HG03439 (cell line): ENCODE measurements around the gene EEA1.

Experiments used
- ATAC-seq: cut with Tn5 transposase; IDR thresholded peaks from one replicate; pipeline ENCODE4 v1.9.1; 2021; ENCODE audit warnings: mild to moderate bottlenecking, moderate library complexity; ENCODE audit not compliant: unreplicated experiment

The EEA1 gene

GRCh38 chr12:92897844-92898243 lies 31.3 kb downstream of the EEA1 start:
- no peak for ATAC-seq

DNA sequence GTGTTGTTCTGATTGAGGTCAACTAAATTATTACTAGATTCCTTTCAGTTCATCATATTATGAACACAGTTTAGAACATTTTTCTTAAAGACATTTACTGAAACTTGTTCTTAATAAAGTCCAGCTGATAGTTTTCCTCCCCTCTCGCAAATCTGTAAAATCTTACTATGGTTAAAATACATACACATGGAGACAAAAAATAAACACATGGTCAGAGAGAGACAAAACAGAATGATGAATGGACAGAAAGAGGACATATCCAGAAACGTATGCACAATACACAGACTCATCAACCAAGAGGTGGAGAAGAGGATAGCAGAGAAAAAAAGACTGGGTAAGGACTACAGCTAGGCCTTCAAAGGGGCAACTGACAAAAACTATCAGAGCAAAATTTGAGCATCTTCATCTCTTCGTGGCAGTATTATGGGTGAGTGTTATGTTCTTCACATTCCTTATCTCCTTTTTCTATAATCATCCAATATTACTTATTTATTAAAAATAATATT lies 38.4 kb downstream of the EEA1 start:
- ATAC-seq, result no peak

GRCh38 chr12:92886131-92886530 lies 43.0 kb downstream of the EEA1 start:
- no peak for ATAC-seq

GRCh38 chr12:92879698-92880322 lies 49.3 kb downstream of the EEA1 start:
- no peak for ATAC-seq

GRCh38 chr12:92877904-92878303 lies 51.2 kb downstream of the EEA1 start:
- no peak for ATAC-seq

- ATAC-seq, result no peak
Measured at GRCh38 chr12:92876496-92876895, 52.6 kb downstream of the EEA1 start.

- no peak for ATAC-seq
Measured at GRCh38 chr12:92871116-92871515, 58.0 kb downstream of the EEA1 start.

GRCh38 chr12:92866418-92866817 lies 62.7 kb downstream of the EEA1 start:
- ATAC-seq, result no peak

DNA sequence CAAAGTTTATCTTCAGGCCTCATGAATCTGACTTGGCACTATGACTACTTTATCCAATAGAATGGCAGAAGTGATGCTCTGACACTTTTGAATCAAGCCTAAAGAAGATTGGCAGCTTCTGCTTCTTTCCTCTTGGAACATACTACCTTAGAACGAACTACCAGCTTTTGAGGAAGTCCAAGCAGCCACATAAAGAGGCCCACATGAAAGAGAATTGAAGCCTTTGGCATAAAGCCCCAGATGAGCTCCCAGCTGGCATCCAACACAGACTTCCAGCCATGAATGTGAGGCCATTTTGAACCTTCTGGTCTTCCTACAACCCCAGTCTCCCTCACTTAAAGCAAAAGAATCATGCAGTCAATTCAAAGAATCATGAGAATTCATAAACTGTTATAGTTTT lies 65.8 kb downstream of the EEA1 start:
- ATAC-seq, result no peak

- no peak for ATAC-seq
Measured at GRCh38 chr12:92861381-92861780, 67.7 kb downstream of the EEA1 start.

- no peak for ATAC-seq
Measured at GRCh38 chr12:92860521-92860920, 68.6 kb downstream of the EEA1 start.

GRCh38 chr12:92859650-92860386 lies 69.3 kb downstream of the EEA1 start:
- no peak for ATAC-seq

DNA sequence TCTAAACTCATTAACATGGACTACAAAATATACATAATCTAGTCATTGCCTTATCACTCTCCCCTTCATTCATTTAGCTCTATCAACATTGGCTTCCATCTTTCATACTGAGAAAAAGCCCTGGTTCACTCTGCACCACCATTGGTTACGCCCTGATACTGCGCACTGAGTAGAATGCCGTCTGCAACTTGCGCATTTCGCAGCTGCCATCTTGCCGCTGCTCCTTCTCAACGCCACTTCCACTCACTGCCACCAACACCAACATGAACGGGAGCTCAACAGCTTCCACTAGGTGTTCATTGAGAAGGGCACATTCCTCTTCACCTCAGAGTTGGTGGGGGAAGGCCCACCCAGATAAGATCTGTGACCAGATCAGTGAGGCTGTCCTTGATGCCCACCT lies 71.3 kb downstream of the EEA1 start:
- ATAC-seq, result no peak

- no peak for ATAC-seq
Measured at GRCh38 chr12:92854344-92854743, 74.8 kb downstream of the EEA1 start.

DNA sequence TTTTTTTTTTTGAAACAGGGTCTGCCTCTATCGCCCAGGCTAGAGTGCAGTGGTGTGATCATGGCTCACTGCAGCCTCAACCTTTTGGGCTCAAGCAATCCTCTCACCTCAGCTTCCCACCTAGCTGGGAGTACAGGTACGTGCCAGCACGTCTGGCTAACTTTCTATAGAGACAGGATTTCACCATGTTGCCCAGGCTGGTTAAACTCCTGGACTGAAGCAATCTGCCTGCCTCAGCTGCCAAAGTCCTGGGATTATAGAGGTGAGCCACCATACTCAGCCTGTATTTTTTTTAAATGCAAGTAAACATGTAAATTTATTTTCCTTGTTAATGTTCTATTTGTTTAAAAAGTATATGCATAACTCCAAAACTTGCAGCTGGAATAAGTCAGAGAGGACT lies 80.4 kb downstream of the EEA1 start:
- no peak for ATAC-seq

- no peak for ATAC-seq
Measured at GRCh38 chr12:92847368-92847767, 81.7 kb downstream of the EEA1 start.

- ATAC-seq, result no peak
Measured at GRCh38 chr12:92845329-92845728, 83.8 kb downstream of the EEA1 start.

- ATAC-seq, result no peak
Measured at GRCh38 chr12:92844151-92844763, 84.8 kb downstream of the EEA1 start.

DNA sequence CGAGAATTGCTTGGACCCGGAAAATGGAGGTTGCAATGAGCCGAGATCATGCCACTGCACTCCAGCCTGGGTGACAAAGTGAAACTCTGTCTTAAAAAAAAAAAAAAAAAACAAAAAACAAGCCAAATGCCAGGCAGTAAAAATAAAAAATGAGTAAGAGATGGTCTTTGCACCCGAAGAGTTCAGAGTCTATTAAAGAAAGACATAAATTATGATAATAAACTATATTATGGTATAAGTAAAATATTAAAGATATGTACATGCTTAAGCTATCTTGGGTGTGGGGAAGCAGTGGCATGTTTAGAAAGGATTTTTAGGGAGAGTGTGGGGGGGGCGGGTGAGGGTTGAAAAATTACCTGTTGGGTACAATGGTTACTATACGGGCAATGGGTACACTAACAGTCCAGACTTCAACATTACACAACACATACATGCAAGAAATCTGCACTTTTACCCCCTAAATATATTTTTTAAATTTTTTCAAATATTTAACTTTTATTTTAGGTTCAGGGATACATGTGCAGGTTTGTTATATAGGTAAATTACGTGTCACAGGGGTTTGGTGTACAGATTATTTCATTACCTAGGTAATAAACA lies 99.3 kb downstream of the EEA1 start:
- no peak for ATAC-seq

- ATAC-seq, result no peak
Measured at GRCh38 chr12:92828565-92828964, 100.5 kb downstream of the EEA1 start.

DNA sequence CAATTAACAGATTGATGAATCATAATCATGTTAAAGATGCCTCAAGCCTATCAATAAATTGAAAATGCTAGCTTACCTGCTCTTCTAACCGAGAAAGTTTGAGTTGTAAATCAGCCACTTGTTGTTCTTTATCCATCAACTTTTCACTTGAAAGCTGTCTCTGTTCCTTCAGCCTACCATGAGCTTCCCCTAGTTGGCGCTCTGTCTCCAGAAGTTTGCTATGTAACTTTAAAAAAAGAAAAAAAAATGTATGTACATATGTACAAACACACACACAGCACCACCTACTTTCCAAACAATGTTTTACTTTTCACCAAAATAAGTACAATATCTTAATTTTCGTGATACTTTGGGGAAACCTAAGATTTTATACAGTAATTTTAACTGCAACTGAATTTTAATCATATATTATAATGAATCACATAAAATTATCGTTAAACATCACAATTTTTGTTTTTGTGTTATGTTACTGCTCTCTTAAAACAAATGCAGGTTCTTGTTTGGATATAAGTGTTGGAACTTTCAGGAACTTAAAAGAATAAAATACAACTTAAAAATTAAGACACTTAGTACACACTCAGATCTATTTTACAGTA lies 101.2 kb downstream of the EEA1 start:
- no peak for ATAC-seq
